Type B pancreatic cell (in vitro differentiated cells): ENCODE data around the gene TMEM253. TPM values are rescaled to one million over a fixed set of nuclear protein-coding genes. Genes with fewer than 3 reads are reported as not detected.
A peak's percentile ranks its signal among the peaks of the same experiment; 100 is the strongest.

Experiments used
- DNase-seq: peaks from one replicate; pipeline ENCODE4 v3.0.0; 2021; ENCODE audit warnings: mixed read lengths; ENCODE audit not compliant: unreplicated experiment; ENCODE audit errors: extremely low spot score
- H3K27ac Mint-ChIP-seq: 2 replicates; pipeline ENCODE4 v1.8.0; 2021; ENCODE audit warnings: mild to moderate bottlenecking, mixed read lengths
- H3K27me3 Mint-ChIP-seq: 2 replicates; pipeline ENCODE4 v1.8.0; 2021; ENCODE audit warnings: mixed read lengths
- H3K36me3 Mint-ChIP-seq: 2 replicates; pipeline ENCODE4 v1.8.0; 2021; ENCODE audit warnings: mixed read lengths
- H3K4me1 Mint-ChIP-seq: one replicate; pipeline ENCODE4 v1.8.0; 2021; ENCODE audit warnings: mixed read lengths; ENCODE audit not compliant: unreplicated experiment
- H3K4me3 Mint-ChIP-seq: 2 replicates; pipeline ENCODE4 v1.8.0; 2021; ENCODE audit warnings: mild to moderate bottlenecking, mixed read lengths
- H3K9me3 Mint-ChIP-seq: 2 replicates; pipeline ENCODE4 v1.8.0; 2021; ENCODE audit warnings: mixed read lengths
- CTCF ChIP-seq: fragments of 200-600 bp; sonication (generic); conservative IDR thresholded peaks from 2 replicates; pipeline ENCODE4 v1.5.0; 2021; ENCODE audit warnings: antibody characterized with exemption, mild to moderate bottlenecking
- total RNA-seq: library from RNA; stranded (reverse); gene quantifications from 2 replicates; pipeline ENCODE4 v1.2.1, GENCODE V29; 2021; ENCODE audit warnings: low replicate concordance

The TMEM253 gene
- total RNA-seq, 1 donor from 2014 or later: 1.8 TPM

GRCh38 chr14:21103411-21103709 is 2.5 kb downstream of the TMEM253 start:
- no peaks in the 10 kb centered on the region for H3K36me3 Mint-ChIP-seq
- TF ChIP-seq CTCF: no peak
- H3K27me3 Mint-ChIP-seq: no peaks in the 10 kb centered on the region
- H3K4me3 Mint-ChIP-seq: peak overlapping the region; percentile 94
- peak overlapping the region; percentile 96 for H3K27ac Mint-ChIP-seq
- no peaks in the 10 kb centered on the region for H3K9me3 Mint-ChIP-seq
- peaks cover 63% of the 10 kb centered on the region for H3K4me1 Mint-ChIP-seq
- no peak for DNase-seq

- peak; percentile 95 for DNase-seq
- no peaks in the 10 kb centered on the region for H3K9me3 Mint-ChIP-seq
- H3K4me1 Mint-ChIP-seq: peaks cover 60% of the 10 kb centered on the region
- no peaks in the 10 kb centered on the region for H3K36me3 Mint-ChIP-seq
- no peaks in the 10 kb centered on the region for H3K27me3 Mint-ChIP-seq
- peak; percentile 80 for TF ChIP-seq CTCF
- peak overlapping the region; percentile 96 for H3K27ac Mint-ChIP-seq
- peak overlapping the region; percentile 94 for H3K4me3 Mint-ChIP-seq
Measured at GRCh38 chr14:21103710-21104447, 3.0 kb downstream of the TMEM253 start.

DNA sequence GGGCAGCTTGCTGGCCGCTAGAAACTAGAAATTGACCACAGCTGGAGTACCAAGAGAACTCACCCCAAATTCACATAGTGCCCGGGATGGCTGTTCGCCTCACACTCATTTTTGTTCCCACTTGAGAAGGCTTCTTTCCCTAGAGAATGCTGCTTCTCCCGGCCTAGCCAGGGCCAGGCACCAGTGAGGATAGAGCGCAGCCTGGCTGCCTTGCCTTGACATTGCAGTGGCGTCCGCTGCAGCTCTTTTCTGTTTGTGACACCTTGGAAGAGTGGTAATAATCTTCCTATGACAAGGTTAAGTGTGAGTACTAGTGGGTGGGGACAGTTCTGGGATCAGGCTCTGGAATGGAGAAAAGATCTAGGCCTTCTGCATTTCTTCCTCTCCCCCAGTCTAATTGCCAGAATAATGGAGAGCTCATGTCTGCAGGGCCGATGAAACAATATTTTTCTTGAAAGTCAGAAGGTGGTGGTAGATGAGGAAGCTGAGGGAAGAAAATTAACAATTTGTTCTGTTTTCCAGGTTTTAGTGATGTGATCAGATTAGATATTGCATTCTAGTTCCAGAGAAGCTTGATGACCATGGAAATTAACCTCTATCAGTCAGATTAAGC is 3.7 kb downstream of the TMEM253 start:
- Mint-ChIP-seq H3K9me3 (no peaks in the 10 kb centered on the region), H3K27ac (peak overlapping the region; percentile 96), H3K36me3 (no peaks in the 10 kb centered on the region), H3K4me3 (peak overlapping the region; percentile 94), H3K27me3 (no peaks in the 10 kb centered on the region), H3K4me1 (peaks cover 59% of the 10 kb centered on the region)
- TF ChIP-seq CTCF: peak; percentile 92
- no peak for DNase-seq

GRCh38 chr14:21105095-21105494 is 4.2 kb downstream of the TMEM253 start:
- Mint-ChIP-seq H3K4me1 (peaks cover 61% of the 10 kb centered on the region), H3K4me3 (peak overlapping the region; percentile 94), H3K9me3 (no peaks in the 10 kb centered on the region), H3K27me3 (no peaks in the 10 kb centered on the region), H3K27ac (peak overlapping the region; percentile 96), H3K36me3 (no peaks in the 10 kb centered on the region)
- no peak for DNase-seq
- TF ChIP-seq CTCF: no peak

GRCh38 chr14:21106176-21106497 is 5.3 kb downstream of the TMEM253 start:
- H3K4me3 Mint-ChIP-seq: peak overlapping the region; percentile 75
- no peak for TF ChIP-seq CTCF
- H3K27ac Mint-ChIP-seq: peak overlapping the region; percentile 67
- no peaks in the 10 kb centered on the region for H3K36me3 Mint-ChIP-seq
- H3K9me3 Mint-ChIP-seq: no peaks in the 10 kb centered on the region
- H3K4me1 Mint-ChIP-seq: peaks cover 58% of the 10 kb centered on the region
- H3K27me3 Mint-ChIP-seq: no peaks in the 10 kb centered on the region
- DNase-seq: no peak
